AG10803 (cell line): Measurements from ENCODE around the gene UNK.

Experiments used
- DNase-seq: peaks from one replicate; pipeline ENCODE4 v3.0.0; 2010; ENCODE audit warnings: low read depth
- H3K4me3 ChIP-seq: 2 replicates; pipeline ENCODE4 v1.5.1; 2011; ENCODE audit warnings: mild to moderate bottlenecking, low read length, control low read depth
- CTCF ChIP-seq: conservative IDR thresholded peaks from 2 replicates; pipeline ENCODE4 v1.5.1; 2011; ENCODE audit warnings: mild to moderate bottlenecking, low read length, control low read depth, inconsistent platforms

UNK gene

GRCh38 chr17:75838410-75838809, 53.8 kb downstream of the UNK start:
- H3K4me3 ChIP-seq, result no peak overlapping the region
- DNase-seq, result no peak
- no peak for TF ChIP-seq CTCF

DNA sequence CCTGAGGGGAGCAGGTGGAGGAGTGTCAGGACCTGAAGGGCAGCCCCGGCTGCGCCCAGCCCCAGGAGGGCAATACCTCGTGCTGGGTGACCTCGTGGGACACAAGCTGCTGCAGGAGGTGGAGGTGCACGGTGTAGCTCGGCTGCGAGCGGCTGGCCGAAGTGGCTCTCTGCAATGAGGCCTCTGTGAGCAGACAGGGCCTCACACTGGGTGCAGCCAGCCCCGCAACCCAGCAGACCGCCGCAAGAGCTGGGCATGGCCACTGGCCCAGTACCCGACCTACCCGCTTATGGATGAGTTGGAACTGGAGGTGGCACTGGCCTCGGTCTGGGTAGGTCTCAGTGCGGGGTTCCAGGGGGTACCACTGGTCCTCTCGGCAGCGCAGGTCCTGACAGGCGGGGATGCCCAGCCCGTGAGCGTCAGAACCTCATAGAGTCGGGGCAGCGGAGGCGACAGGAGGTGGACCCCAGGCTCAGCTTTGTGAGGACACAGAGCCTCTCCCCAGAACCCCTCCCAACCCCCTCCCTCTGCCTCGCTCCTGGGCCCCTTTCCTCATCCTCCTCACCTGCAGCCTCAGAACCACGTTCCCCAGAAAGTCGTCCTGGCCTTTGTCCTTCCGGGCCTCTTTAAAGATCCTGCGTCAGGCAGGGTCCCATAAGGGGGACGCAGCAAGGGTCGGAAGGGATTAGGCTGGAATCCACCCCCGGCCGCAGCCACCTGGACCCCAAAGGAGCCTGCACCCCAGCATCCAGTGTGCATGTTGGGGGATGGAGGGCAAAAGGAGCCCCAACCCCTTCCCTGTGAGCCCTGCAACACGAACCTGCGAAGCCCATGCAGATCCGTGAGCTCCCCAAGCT, 55.6 kb downstream of the UNK start:
- no peak for TF ChIP-seq CTCF
- no peak for DNase-seq
- H3K4me3 ChIP-seq, result no peak overlapping the region

DNA sequence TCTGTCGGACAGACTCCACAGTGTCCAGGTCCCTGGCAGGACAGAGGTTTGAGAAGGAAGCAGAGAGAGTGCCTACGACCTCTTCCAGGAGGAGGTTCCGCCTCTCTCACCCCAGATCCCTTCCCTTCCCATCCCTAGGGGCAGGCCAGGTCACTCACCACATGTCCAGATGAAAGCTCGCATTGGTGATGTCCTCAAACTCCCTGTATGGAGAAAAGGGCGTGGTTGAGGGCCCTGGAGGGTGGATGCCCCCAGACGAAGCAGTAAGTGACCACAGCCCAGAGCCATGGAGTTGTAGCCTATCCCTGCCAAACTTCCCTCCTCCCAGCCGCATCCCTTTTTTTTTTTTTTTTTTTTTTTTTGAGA, 56.2 kb downstream of the UNK start:
- no peak overlapping the region for H3K4me3 ChIP-seq
- DNase-seq, result no peak
- TF ChIP-seq CTCF, result no peak

DNA sequence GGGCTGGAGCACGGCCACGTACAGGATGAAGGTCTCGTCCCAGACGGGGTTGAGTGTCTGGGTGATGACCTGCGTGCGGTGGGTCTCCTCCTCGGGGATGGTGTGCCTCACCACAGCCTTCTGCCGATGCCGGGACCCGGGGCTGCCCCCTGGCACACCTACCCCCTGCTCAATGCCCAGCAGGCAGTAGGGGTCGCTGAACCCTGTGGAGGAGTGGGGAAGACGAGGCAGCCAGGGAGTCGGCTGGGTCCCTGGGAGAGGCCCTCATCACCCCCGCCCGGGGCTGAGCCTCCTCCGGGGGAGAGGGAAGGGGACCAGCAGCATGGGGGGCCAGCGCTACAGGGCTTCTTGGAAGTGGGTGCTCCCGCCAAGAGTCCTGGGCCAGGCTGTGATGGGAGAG, 57.8 kb downstream of the UNK start:
- H3K4me3 ChIP-seq, result no peak overlapping the region
- no peak for TF ChIP-seq CTCF
- DNase-seq, result no peak

DNA sequence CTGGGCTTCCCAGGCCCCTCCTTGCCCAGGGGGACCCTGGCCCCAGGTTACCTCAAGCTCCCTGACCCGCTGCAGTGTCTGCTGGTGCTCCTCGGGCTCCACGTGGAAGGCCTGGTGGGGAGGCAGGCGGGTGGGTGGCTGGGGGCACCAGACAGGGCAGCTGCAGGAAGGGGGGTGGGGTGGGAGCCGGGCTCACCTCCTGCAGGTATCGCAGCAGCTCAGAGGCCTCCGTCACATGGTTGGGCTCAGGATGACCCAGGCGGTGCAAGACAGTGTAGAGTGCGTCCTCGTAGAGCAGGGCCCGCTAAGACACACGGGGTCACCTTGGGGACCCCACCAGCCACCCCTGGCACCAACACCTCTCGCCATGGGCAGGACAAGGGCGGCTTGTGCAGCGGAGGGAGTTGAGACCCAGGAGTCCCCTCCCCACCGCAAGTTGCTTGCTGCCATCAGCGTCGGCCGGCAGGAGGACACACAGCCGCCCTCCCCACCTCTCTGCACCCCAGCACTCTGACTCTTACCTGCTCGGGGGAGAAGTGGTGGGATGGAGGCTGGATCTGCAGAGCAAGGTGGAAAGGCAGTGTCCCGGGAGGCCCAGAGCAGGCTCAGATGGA, 58.5 kb downstream of the UNK start:
- no peak for TF ChIP-seq CTCF
- no peak for DNase-seq
- H3K4me3 ChIP-seq, result no peak overlapping the region

GRCh38 chr17:75843577-75844529, 59.2 kb downstream of the UNK start, which contains the start of gene UNC13D:
TSS of gene UNC13D (minus strand) at chr17:75844404. CDS start at chr17:75844337, 67 bp downstream.
- no peak for TF ChIP-seq CTCF
- DNase-seq, result no peak
- no peak within 1 kb of the TSS for H3K4me3 ChIP-seq
